Activated CD8-positive, alpha-beta T cell treated with anti-CD3 and anti-CD28 coated beads for 36 hours (primary cell): ENCODE results near the gene SLC1A1. TPM values are rescaled to one million over a fixed set of nuclear protein-coding genes. Genes with fewer than 3 reads are reported as not detected.
A peak's percentile ranks its signal among the peaks of the same experiment; 100 is the strongest.

ENCODE experiments used
- ATAC-seq: fragments of 200-7000 bp; cut with Tn5 transposase; one replicate; pipeline ENCODE4 v1.10.0; 2021; ENCODE audit warnings: mild to moderate bottlenecking, moderate library complexity
- CTCF ChIA-PET: fragments of 350-600 bp; sonication (Branson Sonifier 250); formaldehyde crosslinking; loops from one replicate; lab custom pipeline; 2021; ENCODE audit warnings: antibody characterized with exemption; lab: Charles Lee
- POLR2A ChIA-PET: fragments of 350-600 bp; sonication (Branson Sonifier 250); formaldehyde crosslinking; loops from one replicate; lab custom pipeline; 2021; ENCODE audit warnings: antibody characterized with exemption; lab: Charles Lee
- DNase-seq: peaks from one replicate; pipeline ENCODE4 v3.0.0-alpha.2; 2020
- H3K27ac Mint-ChIP-seq: one replicate; pipeline ENCODE4 v1.8.0; 2021; ENCODE audit warnings: mild to moderate bottlenecking, mixed read lengths
- H3K27me3 Mint-ChIP-seq: one replicate; pipeline ENCODE4 v1.8.0; 2021; ENCODE audit warnings: mixed read lengths
- H3K36me3 Mint-ChIP-seq: one replicate; pipeline ENCODE4 v1.8.0; 2021; ENCODE audit warnings: low read depth, mixed read lengths
- H3K4me1 Mint-ChIP-seq: one replicate; pipeline ENCODE4 v1.8.0; 2021; ENCODE audit warnings: low read depth, mixed read lengths
- H3K4me3 Mint-ChIP-seq: one replicate; pipeline ENCODE4 v1.8.0; 2021; ENCODE audit warnings: mild to moderate bottlenecking, moderate library complexity, mixed read lengths
- H3K9me3 Mint-ChIP-seq: one replicate; pipeline ENCODE4 v1.8.0; 2021; ENCODE audit warnings: mixed read lengths
- intact Hi-C: fragments of 100-400 bp; cut with micrococcal nuclease; formaldehyde crosslinking; loops from one replicate; pipeline ENCODE4 v1.10.0; 2022
- total RNA-seq, 2 experiments: library from RNA; stranded (reverse); gene quantifications; one replicate each; pipeline ENCODE4 v1.2.3, GENCODE V29; 2021
- TF ChIP-seq, protein P1 (sequence below): fragments of 200-600 bp; IDR thresholded peaks from one replicate; pipeline ENCODE4 v1.8.0; 2022; ENCODE audit warnings: antibody characterized with exemption, mild to moderate bottlenecking

SLC1A1 gene
- total RNA-seq, 2 experiments from 2014 or later: 0.09 to 0.29 TPM

DNA sequence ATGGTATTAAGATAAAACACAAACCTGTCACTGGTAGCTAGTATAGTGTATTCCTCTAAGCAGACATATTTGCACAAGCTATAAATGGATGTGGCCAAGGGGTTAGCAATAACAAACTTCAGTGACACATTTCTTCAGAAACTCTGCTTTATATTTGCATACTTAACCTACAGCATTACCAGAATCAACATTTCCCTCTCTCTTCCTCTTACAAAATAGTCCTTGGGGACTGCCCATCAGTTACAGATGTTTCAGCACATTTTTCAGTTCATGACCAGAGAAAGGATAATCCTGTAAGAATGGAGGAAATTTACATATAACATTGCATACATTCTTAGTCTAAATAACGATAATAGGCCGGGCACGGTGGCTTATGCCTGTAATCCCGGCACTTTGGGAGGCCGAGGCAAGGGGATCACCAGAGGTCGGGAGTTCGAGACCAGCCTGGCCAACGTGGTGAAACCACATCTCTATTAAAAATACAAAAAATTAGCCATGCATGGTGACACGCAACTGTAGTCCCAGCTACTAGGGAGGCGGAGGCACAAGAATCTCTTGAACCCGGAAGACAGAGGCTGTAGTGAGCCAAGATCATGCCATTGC is 25.3 kb upstream of the SLC1A1 start:
- ChIA-PET CTCF (no interaction called here), POLR2A (no interaction called here)
- Mint-ChIP-seq H3K4me1 (no peaks in the 10 kb centered on the region), H3K27me3 (no peaks in the 10 kb centered on the region), H3K36me3 (no peaks in the 10 kb centered on the region), H3K9me3 (peaks cover 7% of the 10 kb centered on the region), H3K4me3 (no peak overlapping the region), H3K27ac (no peak overlapping the region)
- ATAC-seq: no peak
- intact Hi-C loops: no loop called here
- DNase-seq: no peak
- TF ChIP-seq, protein P1, sequence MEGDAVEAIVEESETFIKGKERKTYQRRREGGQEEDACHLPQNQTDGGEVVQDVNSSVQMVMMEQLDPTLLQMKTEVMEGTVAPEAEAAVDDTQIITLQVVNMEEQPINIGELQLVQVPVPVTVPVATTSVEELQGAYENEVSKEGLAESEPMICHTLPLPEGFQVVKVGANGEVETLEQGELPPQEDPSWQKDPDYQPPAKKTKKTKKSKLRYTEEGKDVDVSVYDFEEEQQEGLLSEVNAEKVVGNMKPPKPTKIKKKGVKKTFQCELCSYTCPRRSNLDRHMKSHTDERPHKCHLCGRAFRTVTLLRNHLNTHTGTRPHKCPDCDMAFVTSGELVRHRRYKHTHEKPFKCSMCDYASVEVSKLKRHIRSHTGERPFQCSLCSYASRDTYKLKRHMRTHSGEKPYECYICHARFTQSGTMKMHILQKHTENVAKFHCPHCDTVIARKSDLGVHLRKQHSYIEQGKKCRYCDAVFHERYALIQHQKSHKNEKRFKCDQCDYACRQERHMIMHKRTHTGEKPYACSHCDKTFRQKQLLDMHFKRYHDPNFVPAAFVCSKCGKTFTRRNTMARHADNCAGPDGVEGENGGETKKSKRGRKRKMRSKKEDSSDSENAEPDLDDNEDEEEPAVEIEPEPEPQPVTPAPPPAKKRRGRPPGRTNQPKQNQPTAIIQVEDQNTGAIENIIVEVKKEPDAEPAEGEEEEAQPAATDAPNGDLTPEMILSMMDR: no peak

DNA sequence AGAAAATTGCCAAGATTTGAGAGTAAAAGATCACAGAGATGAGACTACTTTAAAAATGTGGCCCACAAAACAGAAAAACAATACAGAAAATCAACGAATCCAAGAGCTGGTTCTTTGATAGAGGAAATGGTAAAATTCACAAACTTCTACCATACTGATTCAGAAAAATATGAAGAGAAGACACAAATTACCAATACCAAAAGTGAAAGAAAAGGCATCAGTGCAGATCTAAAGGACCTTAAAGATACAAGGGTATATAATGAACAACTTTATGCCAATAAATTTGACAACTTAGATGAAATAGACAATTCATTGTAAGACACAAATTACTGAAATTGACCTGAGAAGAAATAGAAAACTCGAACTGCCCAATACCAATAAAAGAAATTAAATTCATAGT is 24.4 kb upstream of the SLC1A1 start:
- H3K27ac Mint-ChIP-seq: no peak overlapping the region
- H3K36me3 Mint-ChIP-seq: no peaks in the 10 kb centered on the region
- ChIA-PET POLR2A (no interaction called here), CTCF (no interaction called here)
- DNase-seq (no peak), ATAC-seq (no peak)
- intact Hi-C loops: no loop called here
- H3K27me3 Mint-ChIP-seq: no peaks in the 10 kb centered on the region
- H3K4me3 Mint-ChIP-seq: no peak overlapping the region
- no peaks in the 10 kb centered on the region for H3K4me1 Mint-ChIP-seq
- TF ChIP-seq, protein P1: no peak
- H3K9me3 Mint-ChIP-seq: peaks cover 7% of the 10 kb centered on the region

DNA sequence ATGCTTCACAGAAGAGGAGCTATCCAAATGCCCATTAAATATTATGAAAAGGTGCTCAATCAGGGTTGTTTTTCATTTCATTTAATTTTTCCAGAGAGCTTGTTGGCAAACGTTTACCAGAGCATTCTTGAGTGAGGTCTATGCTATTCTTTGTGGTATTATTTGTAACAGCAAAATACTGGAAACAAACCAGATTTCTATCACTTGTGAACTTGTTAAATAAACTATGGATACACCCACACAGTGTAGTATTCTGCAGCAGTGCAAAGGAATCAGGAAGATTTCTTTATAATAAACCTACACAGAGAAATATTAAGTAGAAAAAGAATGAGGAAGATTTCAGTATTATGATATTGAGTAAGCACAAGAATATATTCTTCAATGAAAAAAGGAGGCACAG is 15.0 kb upstream of the SLC1A1 start:
- Mint-ChIP-seq H3K36me3 (no peaks in the 10 kb centered on the region), H3K4me3 (no peak overlapping the region), H3K27ac (no peak overlapping the region), H3K4me1 (no peaks in the 10 kb centered on the region), H3K27me3 (no peaks in the 10 kb centered on the region), H3K9me3 (no peaks in the 10 kb centered on the region)
- POLR2A ChIA-PET: no interaction called here
- CTCF ChIA-PET: no interaction called here
- TF ChIP-seq, protein P1: no peak
- ATAC-seq (no peak), DNase-seq (no peak)
- intact Hi-C loops: no loop called here

DNA sequence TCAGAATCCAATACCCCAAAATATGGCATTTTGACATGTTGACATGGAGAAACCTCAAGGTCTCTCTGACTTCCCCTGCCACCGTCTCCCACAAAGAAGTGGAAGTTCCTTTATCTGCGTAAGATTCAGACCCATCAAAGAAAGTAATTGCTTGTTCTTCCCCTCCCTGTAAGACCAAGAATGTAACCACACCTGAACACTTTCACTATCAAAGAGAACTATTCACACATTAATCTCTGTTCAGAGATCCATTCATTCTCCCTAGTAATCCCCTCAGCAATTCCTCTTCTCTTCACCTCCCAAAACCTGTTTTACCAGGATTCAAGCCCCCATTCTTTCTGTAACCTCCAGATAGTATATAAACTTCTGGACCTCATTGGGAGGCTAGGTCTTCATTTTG is 4.1 kb upstream of the SLC1A1 start:
- no peak overlapping the region for H3K4me3 Mint-ChIP-seq
- H3K27me3 Mint-ChIP-seq: peaks cover 14% of the 10 kb centered on the region
- no peak overlapping the region for H3K27ac Mint-ChIP-seq
- no peaks in the 10 kb centered on the region for H3K9me3 Mint-ChIP-seq
- intact Hi-C loops: no loop called here
- DNase-seq (no peak), ATAC-seq (no peak)
- CTCF ChIA-PET: no interaction called here
- no peaks in the 10 kb centered on the region for H3K36me3 Mint-ChIP-seq
- H3K4me1 Mint-ChIP-seq: peaks cover 13% of the 10 kb centered on the region
- POLR2A ChIA-PET: no interaction called here
- TF ChIP-seq, protein P1: no peak

DNA sequence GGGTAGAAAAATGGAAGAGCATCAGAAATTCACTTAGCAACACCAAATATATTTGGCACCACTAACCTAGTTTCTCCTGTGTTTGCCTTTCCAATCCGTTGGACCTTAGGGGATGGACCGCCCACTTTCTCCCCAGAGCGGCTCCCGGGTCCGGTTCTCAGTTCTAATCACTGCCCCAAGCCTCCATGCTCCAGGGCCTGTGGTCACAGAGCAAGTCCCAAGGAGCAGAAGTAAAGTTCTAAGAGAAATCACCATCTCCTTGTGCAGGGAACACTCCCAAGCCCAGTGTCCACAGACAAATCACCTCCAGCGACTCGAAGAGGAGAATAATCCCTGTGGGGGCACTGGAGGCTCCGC is 728 bp upstream of the SLC1A1 start:
- POLR2A ChIA-PET: interaction anchor here (1.6 kb wide), 1 partner anchor 27 kb away, joined by 4 read pairs; no protein-coding TSS in a partner anchor
- TF ChIP-seq, protein P1: no peak

More for the DNA sequence above, 728 bp upstream of the SLC1A1 start:
- Mint-ChIP-seq H3K9me3 (no peaks in the 10 kb centered on the region), H3K27me3 (peaks cover 35% of the 10 kb centered on the region), H3K27ac (no peak overlapping the region), H3K4me3 (peak overlapping the region; percentile 72), H3K4me1 (peaks cover 18% of the 10 kb centered on the region), H3K36me3 (no peaks in the 10 kb centered on the region)
- intact Hi-C loops: no loop called here
- ATAC-seq (no peak), DNase-seq (no peak)
- CTCF ChIA-PET: no interaction called here
